HG03571 (cell line): Measurements from ENCODE around the gene DCDC2C.

Experiments used
- ATAC-seq: cut with Tn5 transposase; IDR thresholded peaks from one replicate; pipeline ENCODE4 v1.9.1; 2021; ENCODE audit not compliant: unreplicated experiment

DCDC2C gene

GRCh38 chr2:3742743-3743508 is 39.6 kb downstream of the DCDC2C start:
- no peak for ATAC-seq

DNA sequence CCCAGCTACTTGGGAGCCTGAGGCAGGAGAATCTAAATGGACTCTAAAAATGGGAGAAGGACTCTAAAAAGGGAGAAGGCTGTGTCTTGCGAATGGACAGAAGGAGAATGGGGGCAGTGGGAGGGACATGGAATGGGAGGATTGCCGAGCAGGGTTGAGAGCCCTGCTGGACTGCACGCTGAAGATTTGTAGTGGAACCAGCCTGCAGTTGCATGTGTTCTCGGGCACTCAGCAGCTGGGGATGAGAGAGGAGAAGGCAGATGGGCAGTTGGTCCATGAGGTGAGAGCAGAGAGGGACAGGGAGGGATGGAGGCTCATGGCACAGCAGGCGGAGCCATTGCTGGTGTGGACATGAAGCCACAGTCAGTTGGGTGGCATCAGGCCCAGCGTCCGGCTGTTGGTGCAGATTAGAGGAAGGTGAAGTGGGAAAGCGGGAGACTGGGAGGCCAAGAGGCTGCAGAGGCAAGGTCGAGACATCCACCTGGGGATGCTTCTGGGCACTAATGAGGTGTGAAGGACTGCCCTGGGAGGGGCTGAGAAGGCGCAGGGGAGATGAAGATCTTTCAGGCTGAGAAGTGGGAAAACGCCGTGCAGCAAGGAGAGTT is 40.7 kb downstream of the DCDC2C start:
- ATAC-seq: no peak

- no peak for ATAC-seq
These were observed 42.5 kb downstream of the DCDC2C start for GRCh38 chr2:3745920-3746319.

GRCh38 chr2:3747032-3747654 is 43.8 kb downstream of the DCDC2C start:
- no peak for ATAC-seq

DNA sequence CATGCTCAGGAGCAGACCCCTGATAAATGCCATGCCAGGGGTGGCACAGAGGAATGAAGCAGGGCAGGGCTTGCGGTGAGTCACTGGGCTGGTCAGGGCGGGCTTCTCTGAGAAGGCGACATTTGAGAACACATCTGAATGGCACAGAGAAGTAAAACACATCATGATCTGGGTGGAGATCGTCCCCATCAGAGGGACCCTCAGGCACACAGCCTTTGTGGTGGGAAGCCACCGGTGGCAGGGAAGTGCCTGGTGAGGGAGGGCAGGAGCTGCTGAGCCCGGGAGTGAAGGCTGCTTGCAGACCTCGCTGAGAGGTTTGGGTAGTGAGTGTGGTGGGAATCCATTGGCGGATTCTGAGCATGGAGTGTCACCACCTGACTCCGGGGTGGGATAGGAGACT is 44.5 kb downstream of the DCDC2C start:
- no peak for ATAC-seq

GRCh38 chr2:3749201-3749600 is 45.8 kb downstream of the DCDC2C start:
- ATAC-seq: no peak

GRCh38 chr2:3751251-3751650 is 47.9 kb downstream of the DCDC2C start:
- ATAC-seq: no peak

DNA sequence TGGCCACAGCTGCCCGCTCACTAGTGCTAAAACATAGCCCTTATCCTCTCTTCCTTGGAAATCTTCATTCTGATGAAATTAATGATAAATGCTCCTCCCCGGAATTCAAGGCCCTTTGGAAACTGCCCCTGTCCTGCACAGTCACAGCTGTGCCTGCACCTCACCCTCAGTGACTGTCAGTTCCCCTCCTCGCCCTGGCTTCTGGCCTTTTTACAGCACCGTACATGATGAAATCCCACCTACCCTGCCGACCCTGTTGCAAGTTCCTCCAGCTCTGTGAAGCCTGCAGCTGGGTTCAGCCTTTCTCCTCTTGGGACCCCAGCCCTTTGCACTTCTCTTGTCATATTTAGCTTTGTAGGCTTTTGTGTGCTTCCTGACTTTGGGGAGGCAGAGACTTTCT is 48.4 kb downstream of the DCDC2C start:
- ATAC-seq: no peak

DNA sequence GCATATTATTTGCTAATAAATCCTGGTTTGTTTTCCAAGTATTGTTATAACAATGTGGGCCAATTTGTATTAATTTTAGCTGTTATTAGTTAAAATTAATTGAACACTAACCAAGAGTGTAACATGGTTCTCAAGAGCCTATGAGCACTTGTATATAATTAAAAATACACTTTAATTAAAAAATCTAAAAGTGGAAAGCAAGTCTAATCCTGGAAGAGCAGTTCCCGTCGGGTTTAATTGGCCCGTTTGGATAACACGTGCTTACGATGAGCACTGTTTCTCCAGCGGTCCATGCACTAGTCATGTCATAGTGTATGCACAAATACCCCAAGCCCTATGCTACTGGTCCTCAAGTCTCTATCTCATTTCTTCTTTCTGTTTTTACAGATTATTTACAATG is 49.0 kb downstream of the DCDC2C start:
- ATAC-seq: no peak

GRCh38 chr2:3753561-3753960 is 50.2 kb downstream of the DCDC2C start:
- no peak for ATAC-seq

GRCh38 chr2:3754280-3754679 is 50.9 kb downstream of the DCDC2C start:
- ATAC-seq: no peak

GRCh38 chr2:3754795-3755194 is 51.4 kb downstream of the DCDC2C start:
- no peak for ATAC-seq

DNA sequence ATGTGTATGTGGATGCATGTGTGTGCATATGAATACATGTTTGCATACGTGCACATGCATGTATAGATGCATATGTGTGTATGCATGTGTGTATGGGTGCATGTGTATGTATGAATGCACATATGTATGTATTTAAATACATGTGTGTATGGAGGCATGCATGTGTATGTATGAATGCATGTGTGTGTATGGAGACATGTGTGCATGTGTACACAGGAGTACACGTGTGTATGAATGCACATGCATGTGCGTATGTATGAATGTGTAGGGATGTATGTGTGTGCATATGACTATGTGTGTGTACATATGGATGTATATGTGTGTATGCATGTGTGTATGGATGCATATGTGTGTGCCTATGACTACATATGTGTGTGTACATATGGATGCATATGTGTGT is 51.9 kb downstream of the DCDC2C start:
- no peak for ATAC-seq

DNA sequence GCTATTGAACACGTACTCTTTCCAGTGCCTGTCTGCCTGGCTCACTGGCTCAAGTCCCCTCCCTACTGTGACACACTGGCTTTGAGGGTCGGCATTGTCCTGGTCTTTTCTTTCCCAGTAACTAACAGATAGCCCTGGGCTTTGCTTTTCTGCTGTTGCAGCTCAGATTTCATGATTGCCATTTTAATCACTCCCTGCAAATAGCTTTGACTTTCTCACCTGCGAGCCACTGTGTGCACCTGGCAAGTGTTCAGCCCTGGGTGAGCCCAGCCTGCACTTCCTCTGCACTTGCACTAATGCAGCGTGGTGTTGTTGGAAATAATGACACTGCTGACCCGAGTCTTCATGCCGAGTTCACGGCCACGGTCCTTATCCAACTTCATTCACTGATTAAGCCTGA is 52.9 kb downstream of the DCDC2C start:
- ATAC-seq: no peak

DNA sequence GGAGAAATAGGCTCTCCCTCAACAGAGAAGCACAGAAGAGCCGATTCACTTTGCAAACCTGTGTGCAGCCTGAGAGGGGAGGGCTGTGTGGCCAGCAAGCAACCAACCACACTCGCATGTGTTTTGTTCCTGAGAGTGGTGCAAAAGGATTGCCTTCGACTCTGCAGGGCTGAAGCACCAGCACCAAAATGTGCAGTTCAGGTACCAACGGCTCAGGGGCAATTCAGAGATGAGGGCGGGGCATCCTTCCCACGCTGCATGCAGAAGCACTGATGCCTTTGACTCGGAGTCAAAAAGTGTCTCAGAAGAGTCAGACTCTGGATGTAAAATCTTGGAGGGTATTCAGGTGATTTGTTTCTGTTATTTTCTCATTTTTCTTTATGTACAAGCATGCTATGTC is 55.5 kb downstream of the DCDC2C start:
- no peak for ATAC-seq

DNA sequence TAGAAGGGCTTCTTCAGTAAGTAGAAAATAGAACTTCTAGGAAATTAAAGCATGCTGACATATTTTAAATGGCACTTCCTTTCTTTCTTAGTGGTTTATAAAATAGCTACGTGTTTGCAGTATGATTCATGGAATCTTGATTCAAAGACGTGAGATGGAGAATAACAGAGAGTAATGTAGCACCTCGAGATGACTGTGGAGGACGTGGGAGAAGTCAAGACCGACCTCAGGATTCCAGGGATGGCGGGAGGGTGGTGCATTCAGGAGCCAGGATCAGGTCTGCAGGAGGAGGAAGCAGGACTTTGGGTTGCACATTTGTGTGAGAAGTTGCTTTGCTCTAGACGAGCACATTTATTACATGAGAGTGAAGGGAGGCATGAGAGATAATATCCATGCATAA is 56.0 kb downstream of the DCDC2C start:
- no peak for ATAC-seq

GRCh38 chr2:3759761-3760160 is 56.4 kb downstream of the DCDC2C start:
- ATAC-seq: no peak

DNA sequence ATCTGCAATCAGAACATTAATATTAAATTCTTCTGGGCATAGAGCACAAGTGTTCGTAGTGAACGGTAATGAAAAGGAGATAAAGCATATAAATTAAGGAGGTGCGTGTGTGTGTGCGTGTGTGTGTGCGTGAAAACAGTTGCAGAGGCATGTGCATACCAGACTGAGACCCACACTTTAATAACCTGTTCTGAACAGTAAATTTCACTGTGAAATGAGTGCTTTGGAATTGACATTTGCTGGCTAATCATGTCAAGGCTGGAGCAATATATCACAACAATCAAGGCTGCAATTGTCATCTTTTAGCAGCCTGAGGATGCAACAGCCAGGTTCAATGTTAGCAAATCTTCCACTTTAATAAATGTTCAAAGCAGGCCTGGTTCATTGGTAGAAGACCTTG is 57.9 kb downstream of the DCDC2C start:
- no peak for ATAC-seq

- ATAC-seq: no peak
These were observed 59.5 kb downstream of the DCDC2C start for GRCh38 chr2:3762771-3763447.

GRCh38 chr2:3766824-3767223 is 63.4 kb downstream of the DCDC2C start:
- no peak for ATAC-seq

DNA sequence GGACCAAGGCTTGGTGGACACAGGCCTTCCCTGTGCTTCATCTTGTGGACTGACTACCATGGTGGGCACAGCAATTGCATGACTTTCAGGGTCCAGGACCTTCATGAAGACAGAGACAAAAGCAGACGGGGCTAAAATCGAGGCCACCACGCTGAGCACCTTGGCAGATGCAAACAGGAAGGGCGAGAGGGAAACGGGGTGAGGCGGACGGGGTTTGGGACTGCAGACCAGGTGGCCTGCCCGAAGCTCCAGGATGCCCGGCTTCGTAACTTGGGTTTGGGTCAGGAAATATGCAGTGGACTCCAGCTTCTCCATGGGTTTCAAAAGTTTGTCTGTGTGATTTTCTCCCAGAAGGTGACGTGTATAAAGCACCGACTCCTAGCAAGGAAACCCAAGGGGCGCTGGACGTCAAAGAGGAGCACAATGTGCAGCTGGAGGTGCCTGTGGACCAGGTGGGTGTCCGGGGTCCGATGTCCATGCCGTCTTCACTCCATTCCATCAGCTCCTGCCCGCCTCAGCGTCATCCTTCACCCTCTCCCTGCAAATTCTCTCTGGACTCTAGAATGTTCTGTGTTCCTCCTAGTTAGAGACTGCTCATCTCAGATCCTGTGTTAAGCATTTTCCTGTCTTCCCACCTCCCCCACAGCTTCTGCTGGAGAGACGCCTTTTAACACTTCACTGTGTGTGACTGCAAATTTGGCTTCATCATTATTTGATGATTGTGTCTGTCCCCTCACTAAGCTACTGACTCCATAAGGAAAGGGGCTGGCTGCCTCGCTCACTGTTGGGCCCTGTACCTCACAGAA is 65.8 kb downstream of the DCDC2C start:
- no peak for ATAC-seq
